GM23338 (cell line): ENCODE data around the gene LRMDA. TPM values are rescaled to one million over a fixed set of nuclear protein-coding genes. Genes with fewer than 3 reads are reported as not detected.

ENCODE experiments used
- ATAC-seq: fragments of 200-7000 bp; cut with Tn5 transposase; 3 replicates; pipeline ENCODE4 v1.9.1; 2020
- DNase-seq: peaks from one replicate; pipeline ENCODE4 v3.0.0-alpha.2; 2015; ENCODE audit warnings: low spot score
- H2AFZ ChIP-seq: fragments of 200-600 bp; sonication (generic); 2 replicates; pipeline ENCODE4 v1.8.0; 2016; ENCODE audit warnings: antibody characterized with exemption, mild to moderate bottlenecking, moderate library complexity
- H3F3A ChIP-seq: fragments of 200-600 bp; sonication (generic); replicated peaks from 2 replicates; pipeline ENCODE4 v1.8.0; 2017; ENCODE audit warnings: antibody characterized with exemption, mixed run types, low read depth
- H3K27ac ChIP-seq: fragments of 200-600 bp; sonication (generic); 2 replicates; pipeline ENCODE4 v1.6.1; 2016; ENCODE audit warnings: low read depth
- H3K27me3 ChIP-seq: fragments of 200-600 bp; sonication (generic); 2 replicates; pipeline ENCODE4 v1.8.0; 2016; ENCODE audit warnings: mild to moderate bottlenecking, mixed run types, moderate library complexity; ENCODE audit not compliant: insufficient read depth
- H3K36me3 ChIP-seq: fragments of 200-600 bp; sonication (generic); 2 replicates; pipeline ENCODE4 v1.8.0; 2016; ENCODE audit warnings: mild to moderate bottlenecking; ENCODE audit not compliant: insufficient read depth
- H3K4me1 ChIP-seq: fragments of 200-600 bp; sonication (generic); 2 replicates; pipeline ENCODE4 v1.8.0; 2016; ENCODE audit warnings: mild to moderate bottlenecking, moderate library complexity; ENCODE audit not compliant: insufficient read depth
- H3K4me2 ChIP-seq: fragments of 200-600 bp; sonication (generic); 2 replicates; pipeline ENCODE4 v1.7.1; 2017; ENCODE audit warnings: mixed run types
- H3K4me3 ChIP-seq: fragments of 200-600 bp; sonication (generic); 2 replicates; pipeline ENCODE4 v1.6.1; 2016; ENCODE audit warnings: mixed run types
- H3K79me2 ChIP-seq: fragments of 200-600 bp; sonication (generic); replicated peaks from 2 replicates; pipeline ENCODE4 v1.8.0; 2017; ENCODE audit warnings: mild to moderate bottlenecking; ENCODE audit not compliant: insufficient read depth
- H3K9me2 ChIP-seq: fragments of 200-600 bp; sonication (generic); 2 replicates; pipeline ENCODE4 v1.8.0; 2017; ENCODE audit not compliant: insufficient read depth
- H4K20me1 ChIP-seq: fragments of 200-600 bp; sonication (generic); replicated peaks from 2 replicates; pipeline ENCODE4 v1.8.0; 2017; ENCODE audit warnings: mild to moderate bottlenecking; ENCODE audit not compliant: insufficient read depth
- H3K27ac Mint-ChIP-seq: 2 replicates; pipeline ENCODE4 v1.8.0; 2020; ENCODE audit warnings: inconsistent platforms, mild to moderate bottlenecking, moderate library complexity, mixed read lengths
- H3K27me3 Mint-ChIP-seq: 3 replicates; pipeline ENCODE4 v1.8.0; 2022; ENCODE audit warnings: low read depth, mild to moderate bottlenecking, moderate library complexity, mixed read lengths, inconsistent platforms; ENCODE audit not compliant: insufficient read depth, poor library complexity
- H3K36me3 Mint-ChIP-seq: 3 replicates; pipeline ENCODE4 v1.8.0; 2021; ENCODE audit warnings: low read depth, mild to moderate bottlenecking, inconsistent platforms, moderate library complexity, mixed read lengths
- H3K4me1 Mint-ChIP-seq: 3 replicates; pipeline ENCODE4 v1.8.0; 2020; ENCODE audit warnings: mild to moderate bottlenecking, inconsistent platforms, mixed read lengths
- H3K4me3 Mint-ChIP-seq: 3 replicates; pipeline ENCODE4 v1.8.0; 2021; ENCODE audit warnings: moderate library complexity, mild to moderate bottlenecking, inconsistent platforms, mixed read lengths
- H3K9me3 Mint-ChIP-seq: 3 replicates; pipeline ENCODE4 v1.8.0; 2020; ENCODE audit warnings: moderate library complexity, mild to moderate bottlenecking, inconsistent platforms, mixed read lengths
- ETS1 ChIP-seq: IDR thresholded peaks from 2 replicates; pipeline ENCODE4 v1.6.1; 2016; ENCODE audit warnings: antibody characterized with exemption
- EZH2phosphoT487 ChIP-seq: fragments of 200-600 bp; sonication (generic); IDR thresholded peaks from one replicate; pipeline ENCODE4 v1.8.1; 2018; ENCODE audit warnings: antibody characterized with exemption; ENCODE audit not compliant: unreplicated experiment
- JUNB ChIP-seq: IDR thresholded peaks from one replicate; pipeline ENCODE4 v1.6.1; 2016; ENCODE audit warnings: antibody characterized with exemption; ENCODE audit not compliant: unreplicated experiment
- REST ChIP-seq: IDR thresholded peaks from one replicate; pipeline ENCODE4 v1.6.1; 2018; ENCODE audit warnings: antibody characterized with exemption; ENCODE audit not compliant: unreplicated experiment
- STAT1 ChIP-seq: IDR thresholded peaks from one replicate; pipeline ENCODE4 v1.6.1; 2016; ENCODE audit warnings: antibody characterized with exemption; ENCODE audit not compliant: unreplicated experiment
- ZNF114 ChIP-seq: fragments of 250-450 bp; sonication (Bioruptor Pico); IDR thresholded peaks from 2 replicates; pipeline ENCODE4 v1.5.0; 2020; ENCODE audit warnings: mild to moderate bottlenecking, moderate library complexity
- ZNF331 ChIP-seq: fragments of 250-450 bp; sonication (Bioruptor Pico); IDR thresholded peaks from 2 replicates; pipeline ENCODE4 v1.5.0; 2020; ENCODE audit warnings: low read depth, mild to moderate bottlenecking, moderate library complexity
- polyA plus RNA-seq: library from polyadenylated mRNA; unstranded; fragments of >200 nt; fragmentation: Nextera tagmentation; extraction: Ambion mirVana; gene quantifications from 2 replicates; pipeline ENCODE4 v1.2.1, GENCODE V29; 2016
- total RNA-seq: library from RNA; depleted of rRNA; stranded (reverse); fragments of >200 nt; shearing (Covaris generic); gene quantifications from 2 replicates; pipeline ENCODE4 v1.2.3, GENCODE V29; 2014
- TF ChIP-seq, protein P1 (sequence below), 2 experiments: fragments of 200-600 bp in 1 of 2; sonication (generic) in 1 of 2; conservative IDR thresholded peaks; 2 replicates each; pipeline versions ENCODE4 v1.5.1 to v1.6.1; 2016 to 2017; ENCODE audit warnings: antibody characterized with exemption in 2 of 2, low read depth in 2 of 2, mild to moderate bottlenecking in 2 of 2, moderate library complexity in 1 of 2

LRMDA gene
- total and polyA plus RNA-seq, 2 experiments from 2014 or later: 0.90 to 1.8 TPM

DNA sequence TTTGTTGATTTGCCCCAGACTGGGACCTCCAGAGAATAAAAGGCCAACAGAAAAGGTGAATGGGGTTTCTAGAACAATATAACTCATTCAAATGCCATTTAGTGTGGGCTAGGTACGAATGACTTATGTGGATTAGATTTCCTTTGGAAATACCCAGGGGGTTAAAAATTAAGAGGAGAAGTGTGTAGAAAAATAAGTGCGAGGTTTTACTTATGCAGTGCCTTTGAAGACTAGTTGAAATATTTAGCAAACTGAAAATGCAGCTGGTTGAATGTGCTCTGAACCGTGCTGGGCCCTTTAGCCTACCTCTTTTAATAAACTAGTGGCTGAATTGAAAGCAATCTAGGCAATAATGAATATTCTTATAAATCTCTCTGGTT, 180.6 kb downstream of the LRMDA start:
- no peaks in the 10 kb centered on the region for H3K9me2 ChIP-seq
- TF ChIP-seq JUNB (no peak), ZNF331 (no peak)
- peak overlapping the region; percentile 16; the same call in 1 of the 2 replicates for H3K4me3 ChIP-seq
- Mint-ChIP-seq H3K27me3 (peaks cover 6% of the 10 kb centered on the region), H3K4me3 (no peak overlapping the region), H3K9me3 (no peaks in the 10 kb centered on the region), H3K4me1 (peaks cover 25% of the 10 kb centered on the region), H3K27ac (no peak overlapping the region), H3K36me3 (no peaks in the 10 kb centered on the region)
- no peaks in the 10 kb centered on the region for H3K36me3 ChIP-seq
- H3K4me1 ChIP-seq: peaks cover 33% of the 10 kb centered on the region
- no peak for ATAC-seq
- no peak for DNase-seq
- H3K27ac ChIP-seq: no peak overlapping the region
- H3K4me2 ChIP-seq: peak overlapping the region; percentile 34; the same call in 1 of the 2 replicates
- no peaks in the 10 kb centered on the region for H3K79me2 ChIP-seq
- H3K27me3 ChIP-seq: peaks cover 5% of the 10 kb centered on the region; the same call in 1 of the 2 replicates
- H3F3A ChIP-seq: no peaks in the 10 kb centered on the region
- H4K20me1 ChIP-seq: no peaks in the 10 kb centered on the region; the same call in 1 of the 2 replicates
- H2AFZ ChIP-seq: peak overlapping the region; percentile 48; the same call in 1 of the 2 replicates

GRCh38 chr10:75612904-75613684, 181.7 kb downstream of the LRMDA start:
- Mint-ChIP-seq H3K36me3 (no peaks in the 10 kb centered on the region), H3K9me3 (no peaks in the 10 kb centered on the region), H3K27me3 (peaks cover 6% of the 10 kb centered on the region), H3K4me1 (peaks cover 25% of the 10 kb centered on the region), H3K4me3 (no peak overlapping the region), H3K27ac (no peak overlapping the region)
- Histone ChIP-seq H3K79me2 (no peaks in the 10 kb centered on the region), H3K4me3 (no peak overlapping the region), H3K4me1 (peaks cover 33% of the 10 kb centered on the region), H4K20me1 (no peaks in the 10 kb centered on the region; the same call in 1 of the 2 replicates), H3K27ac (no peak overlapping the region), H3F3A (no peaks in the 10 kb centered on the region), H3K36me3 (no peaks in the 10 kb centered on the region), H2AFZ (no peak overlapping the region), H3K4me2 (0 out of 2 replicates have a peak overlapping the region, but pooled peaks have one; percentile 48), H3K9me2 (no peaks in the 10 kb centered on the region), H3K27me3 (peaks cover 5% of the 10 kb centered on the region; the same call in 1 of the 2 replicates)
- TF ChIP-seq EZH2phosphoT487: no peak
- DNase-seq (no peak), ATAC-seq (no peak)

GRCh38 chr10:75613685-75614504, 182.5 kb downstream of the LRMDA start:
- no peak overlapping the region for H3K4me3 ChIP-seq
- no peaks in the 10 kb centered on the region for H3K79me2 ChIP-seq
- Mint-ChIP-seq H3K9me3 (no peaks in the 10 kb centered on the region), H3K27me3 (peaks cover 6% of the 10 kb centered on the region), H3K4me1 (peaks cover 25% of the 10 kb centered on the region), H3K36me3 (no peaks in the 10 kb centered on the region), H3K27ac (no peak overlapping the region), H3K4me3 (no peak overlapping the region)
- H3K27ac ChIP-seq: no peak overlapping the region
- H3K36me3 ChIP-seq: no peaks in the 10 kb centered on the region
- peaks cover 5% of the 10 kb centered on the region; the same call in 1 of the 2 replicates for H3K27me3 ChIP-seq
- H3F3A ChIP-seq: no peaks in the 10 kb centered on the region
- H3K9me2 ChIP-seq: no peaks in the 10 kb centered on the region
- ATAC-seq (peak; percentile 50), DNase-seq (no peak)
- H4K20me1 ChIP-seq: no peaks in the 10 kb centered on the region; the same call in 1 of the 2 replicates
- peak overlapping the region; percentile 55 for H3K4me2 ChIP-seq
- H2AFZ ChIP-seq: peak overlapping the region; percentile 88; the same call in 1 of the 2 replicates
- H3K4me1 ChIP-seq: peaks cover 33% of the 10 kb centered on the region
- TF ChIP-seq REST (no peak), ZNF114 (CRISPR knock-in tag) (no peak), ETS1 (no peak), STAT1 (no peak)
- TF ChIP-seq, protein P1, sequence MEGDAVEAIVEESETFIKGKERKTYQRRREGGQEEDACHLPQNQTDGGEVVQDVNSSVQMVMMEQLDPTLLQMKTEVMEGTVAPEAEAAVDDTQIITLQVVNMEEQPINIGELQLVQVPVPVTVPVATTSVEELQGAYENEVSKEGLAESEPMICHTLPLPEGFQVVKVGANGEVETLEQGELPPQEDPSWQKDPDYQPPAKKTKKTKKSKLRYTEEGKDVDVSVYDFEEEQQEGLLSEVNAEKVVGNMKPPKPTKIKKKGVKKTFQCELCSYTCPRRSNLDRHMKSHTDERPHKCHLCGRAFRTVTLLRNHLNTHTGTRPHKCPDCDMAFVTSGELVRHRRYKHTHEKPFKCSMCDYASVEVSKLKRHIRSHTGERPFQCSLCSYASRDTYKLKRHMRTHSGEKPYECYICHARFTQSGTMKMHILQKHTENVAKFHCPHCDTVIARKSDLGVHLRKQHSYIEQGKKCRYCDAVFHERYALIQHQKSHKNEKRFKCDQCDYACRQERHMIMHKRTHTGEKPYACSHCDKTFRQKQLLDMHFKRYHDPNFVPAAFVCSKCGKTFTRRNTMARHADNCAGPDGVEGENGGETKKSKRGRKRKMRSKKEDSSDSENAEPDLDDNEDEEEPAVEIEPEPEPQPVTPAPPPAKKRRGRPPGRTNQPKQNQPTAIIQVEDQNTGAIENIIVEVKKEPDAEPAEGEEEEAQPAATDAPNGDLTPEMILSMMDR (conservative IDR thresholded peaks at IDR 0.05; ENCODE audit: low read depth in 2 of 2): no peak
